HEK293 (cell line): Measurements from ENCODE around the gene DEDD.

Experiments
- OSR2 ChIP-seq: fragments of 450-650 bp; formaldehyde crosslinking; IDR thresholded peaks from 2 replicates; pipeline ENCODE4 v1.5.1; 2016; ENCODE audit warnings: missing biosample characterization, missing genetic modification characterization
- ZNF157 ChIP-seq: fragments of 450-650 bp; formaldehyde crosslinking; IDR thresholded peaks from 2 replicates; pipeline ENCODE4 v1.5.1; 2016; ENCODE audit warnings: missing biosample characterization, missing genetic modification characterization
- ZNF561 ChIP-seq: fragments of 450-650 bp; IDR thresholded peaks from 2 replicates; pipeline ENCODE4 v1.5.1; 2018; ENCODE audit warnings: missing biosample characterization, missing genetic modification characterization, borderline replicate concordance
- TF ChIP-seq, protein P1 (sequence below): fragments of 450-650 bp; formaldehyde crosslinking; IDR thresholded peaks from 2 replicates; pipeline ENCODE4 v1.5.1; 2016; ENCODE audit warnings: missing biosample characterization, missing genetic modification characterization

DNA sequence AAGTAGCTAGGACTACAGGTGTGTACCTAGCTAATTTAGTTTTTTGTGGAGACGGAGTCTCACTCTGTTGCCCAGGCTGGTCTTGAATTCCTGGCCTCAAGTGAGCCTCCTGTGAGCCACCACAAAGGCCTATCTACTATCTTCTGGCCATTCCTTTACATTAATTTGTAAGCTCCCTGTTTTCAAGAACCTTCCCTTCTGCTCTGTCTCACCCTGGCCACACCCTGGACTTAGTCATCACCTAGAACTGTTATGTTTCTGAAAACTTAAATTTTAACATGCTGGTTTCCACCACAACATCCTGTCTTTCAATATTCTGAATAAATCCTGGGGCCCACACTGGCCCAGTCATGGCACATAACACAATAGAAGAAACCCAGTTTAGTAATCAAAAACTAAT lies 49.7 kb upstream of the DEDD start:
- no peak for TF ChIP-seq OSR2 (tag by site-specific recombination)
- TF ChIP-seq, protein P1, sequence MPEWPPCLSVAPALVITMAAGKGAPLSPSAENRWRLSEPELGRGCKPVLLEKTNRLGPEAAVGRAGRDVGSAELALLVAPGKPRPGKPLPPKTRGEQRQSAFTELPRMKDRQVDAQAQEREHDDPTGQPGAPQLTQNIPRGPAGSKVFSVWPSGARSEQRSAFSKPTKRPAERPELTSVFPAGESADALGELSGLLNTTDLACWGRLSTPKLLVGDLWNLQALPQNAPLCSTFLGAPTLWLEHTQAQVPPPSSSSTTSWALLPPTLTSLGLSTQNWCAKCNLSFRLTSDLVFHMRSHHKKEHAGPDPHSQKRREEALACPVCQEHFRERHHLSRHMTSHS (tag by site-specific recombination): no peak
- TF ChIP-seq ZNF157 (tag by site-specific recombination): no peak
- no peak for TF ChIP-seq ZNF561 (tag by site-specific recombination)
